Sigmoid colon (tissue), 7 donors: ENCODE measurements around the gene KATNBL1. TPM values are rescaled to one million over a fixed set of nuclear protein-coding genes. Genes with fewer than 3 reads are reported as not detected.
"Not testable (repeated sequence)": the region's sequence is repeated elsewhere in the genome, so short reads cannot be mapped to it uniquely, and the experiment has no call there.

Experiments
- DNase-seq: peaks from one replicate; pipeline ENCODE4 v3.0.0-alpha.2; 2019
- H3K27ac ChIP-seq, 4 donors: fragments of 200-600 bp; sonication (generic); one replicate each; pipeline ENCODE4 v1.5.1; 2016 to 2019; ENCODE audit warnings: mild to moderate bottlenecking in 1 of 4
- H3K27me3 ChIP-seq, 3 donors: fragments of 200-600 bp; sonication (generic); one replicate each; pipeline ENCODE4 v1.5.1; 2019; ENCODE audit warnings: mild to moderate bottlenecking in 1 of 3
- H3K36me3 ChIP-seq, 4 donors: fragments of 200-600 bp; sonication (generic); one replicate each; pipeline ENCODE4 v1.5.1; 2016 to 2019
- H3K4me1 ChIP-seq, 4 donors: fragments of 200-600 bp; sonication (generic); one replicate each; pipeline ENCODE4 v1.5.1; 2017 to 2019
- H3K4me3 ChIP-seq, 4 donors: fragments of 200-600 bp; sonication (generic); one replicate each; pipeline ENCODE4 v1.5.1; 2017 to 2019; ENCODE audit warnings: mild to moderate bottlenecking in 2 of 4, moderate library complexity in 1 of 4
- H3K9me3 ChIP-seq, 4 donors: fragments of 200-600 bp in 3 of 4; sonication (generic) in 3 of 4; one replicate each; pipeline versions ENCODE4 v1.5.1 to v1.6.1; 2013 to 2019
- EP300 ChIP-seq, 4 donors: sonication (generic); formaldehyde crosslinking; IDR thresholded peaks; one replicate each; pipeline ENCODE4 v1.6.1; 2017; ENCODE audit warnings: antibody characterized with exemption in 4 of 4
- POLR2A ChIP-seq, 2 donors: fragments of 450-650 bp; IDR thresholded peaks; one replicate each; pipeline ENCODE4 v1.6.1; 2016; ENCODE audit warnings: antibody characterized with exemption in 2 of 2, mild to moderate bottlenecking in 2 of 2, moderate library complexity in 2 of 2
- POLR2AphosphoS5 ChIP-seq, 4 donors: sonication (generic); formaldehyde crosslinking; IDR thresholded peaks; one replicate each; pipeline ENCODE4 v1.6.1; 2017; ENCODE audit warnings: antibody characterized with exemption in 4 of 4
- WGBS, 2 donors: extraction: QIAGEN DNeasy Blood & Tissue Kit; methylation state at CpG; one replicate each; pipeline ENCODE4 v1.1.7; 2013; 5-methylcytosine and 5-hydroxymethylcytosine counted together
- intact Hi-C: fragments of 100-400 bp; cut with DNase I; formaldehyde crosslinking; loops from one replicate; pipeline ENCODE4 v1.15.1; 2023
- polyA plus RNA-seq, 3 donors: library from polyadenylated mRNA; stranded (reverse); fragments of 200-250 nt; gene quantifications; one replicate each; pipeline ENCODE4 v1.2.3, GENCODE V29; 2013
- total RNA-seq, 4 donors: library from RNA; depleted of rRNA; stranded (reverse); fragments of >200 nt; gene quantifications; one replicate each; pipeline ENCODE4 v1.1.0, GENCODE V29; 2016
- TF ChIP-seq, protein P1 (sequence below), 4 experiments: fragments of 450-650 bp in 3 of 4; fragments of 200-600 bp in 1 of 4; IDR thresholded peaks; one replicate each; pipeline ENCODE4 v1.5.1; 2016 to 2019; ENCODE audit warnings: antibody characterized with exemption in 4 of 4, mild to moderate bottlenecking in 3 of 4, moderate library complexity in 2 of 4
- donor health status: healthy with polysubstance abuse.
- donor health status: Bipolar disorder and iron deficiency.
- donor health status: healthy.

Gene KATNBL1
- total and polyA plus RNA-seq, 7 donors = 15.7 to 88.9 (median 39.5) TPM

GRCh38 chr15:34213690-34214089 is 3.8 kb upstream of the KATNBL1 start:
- Histone ChIP-seq H3K9me3 (no peaks in the 10 kb centered on the region), H3K27ac (no peak overlapping the region), H3K36me3 (no peaks in the 10 kb centered on the region), H3K4me3 (no peak overlapping the region), H3K4me1 (peaks cover 0 to 8% (median 4%) of the 10 kb centered on the region in 4 donors), H3K27me3 (no peaks in the 10 kb centered on the region)
- no peak for DNase-seq
- 17 to 41% methylated on average over 4 of the region's 4 CpGs for WGBS, 2 donors
- no peak for TF ChIP-seq EP300 (IDR thresholded peaks at IDR 0.05)
- TF ChIP-seq POLR2A (IDR thresholded peaks at IDR 0.05) = no peak
- no peak for TF ChIP-seq POLR2AphosphoS5 (IDR thresholded peaks at IDR 0.05)
- TF ChIP-seq, protein P1, sequence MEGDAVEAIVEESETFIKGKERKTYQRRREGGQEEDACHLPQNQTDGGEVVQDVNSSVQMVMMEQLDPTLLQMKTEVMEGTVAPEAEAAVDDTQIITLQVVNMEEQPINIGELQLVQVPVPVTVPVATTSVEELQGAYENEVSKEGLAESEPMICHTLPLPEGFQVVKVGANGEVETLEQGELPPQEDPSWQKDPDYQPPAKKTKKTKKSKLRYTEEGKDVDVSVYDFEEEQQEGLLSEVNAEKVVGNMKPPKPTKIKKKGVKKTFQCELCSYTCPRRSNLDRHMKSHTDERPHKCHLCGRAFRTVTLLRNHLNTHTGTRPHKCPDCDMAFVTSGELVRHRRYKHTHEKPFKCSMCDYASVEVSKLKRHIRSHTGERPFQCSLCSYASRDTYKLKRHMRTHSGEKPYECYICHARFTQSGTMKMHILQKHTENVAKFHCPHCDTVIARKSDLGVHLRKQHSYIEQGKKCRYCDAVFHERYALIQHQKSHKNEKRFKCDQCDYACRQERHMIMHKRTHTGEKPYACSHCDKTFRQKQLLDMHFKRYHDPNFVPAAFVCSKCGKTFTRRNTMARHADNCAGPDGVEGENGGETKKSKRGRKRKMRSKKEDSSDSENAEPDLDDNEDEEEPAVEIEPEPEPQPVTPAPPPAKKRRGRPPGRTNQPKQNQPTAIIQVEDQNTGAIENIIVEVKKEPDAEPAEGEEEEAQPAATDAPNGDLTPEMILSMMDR (IDR thresholded peaks at IDR 0.05) = no peak
- intact Hi-C loops = no loop called here

- intact Hi-C loops = no loop called here
- Histone ChIP-seq H3K4me1 (peaks cover 0 to 14% (median 10%) of the 10 kb centered on the region in 4 donors), H3K36me3 (no peaks in the 10 kb centered on the region), H3K4me3 (no peak overlapping the region), H3K9me3 (no peaks in the 10 kb centered on the region), H3K27me3 (no peaks in the 10 kb centered on the region), H3K27ac (no peak overlapping the region)
- DNase-seq = no peak
- WGBS, 2 donors = 90 to 93% methylated on average over 4 of the region's 4 CpGs
- TF ChIP-seq EP300 (IDR thresholded peaks at IDR 0.05) (no peak), POLR2AphosphoS5 (IDR thresholded peaks at IDR 0.05) (no peak), POLR2A (IDR thresholded peaks at IDR 0.05) (no peak)
- TF ChIP-seq, protein P1 (IDR thresholded peaks at IDR 0.05) = no peak
Measured at GRCh38 chr15:34206011-34206410, 3.9 kb downstream of the KATNBL1 start.

- Histone ChIP-seq H3K4me3 (no peak overlapping the region), H3K36me3 (no peaks in the 10 kb centered on the region), H3K9me3 (no peaks in the 10 kb centered on the region), H3K27me3 (no peaks in the 10 kb centered on the region), H3K4me1 (peaks cover 0 to 12% (median 6%) of the 10 kb centered on the region in 4 donors), H3K27ac (no peak overlapping the region)
- DNase-seq = no peak
- WGBS, 2 donors = 90 to 100% methylated on average over 1 of the region's 1 CpG
- no peak for TF ChIP-seq POLR2A (IDR thresholded peaks at IDR 0.05)
- no peak for TF ChIP-seq POLR2AphosphoS5 (IDR thresholded peaks at IDR 0.05)
- TF ChIP-seq EP300 (IDR thresholded peaks at IDR 0.05) = no peak
- TF ChIP-seq, protein P1 (IDR thresholded peaks at IDR 0.05) = no peak
- intact Hi-C loops = no loop called here
Measured at GRCh38 chr15:34203936-34204335, 6.0 kb downstream of the KATNBL1 start.

- no peaks in the 10 kb centered on the region for H3K9me3 ChIP-seq
- DNase-seq = no peak
- H3K27ac ChIP-seq = no peak overlapping the region
- peaks cover 0 to 6% (median under 1%) of the 10 kb centered on the region in 4 donors for H3K4me1 ChIP-seq
- H3K27me3 ChIP-seq = no peaks in the 10 kb centered on the region
- intact Hi-C loops = no loop called here
- no peak overlapping the region for H3K4me3 ChIP-seq
- TF ChIP-seq POLR2AphosphoS5 (IDR thresholded peaks at IDR 0.05) (no peak), POLR2A (IDR thresholded peaks at IDR 0.05) (no peak), EP300 (IDR thresholded peaks at IDR 0.05) (no peak)
- TF ChIP-seq, protein P1 (IDR thresholded peaks at IDR 0.05) = no peak
- WGBS, 2 donors = 84 to 94% methylated on average over 1 of the region's 1 CpG
- no peaks in the 10 kb centered on the region for H3K36me3 ChIP-seq
Measured at GRCh38 chr15:34203305-34203704, 6.6 kb downstream of the KATNBL1 start.

GRCh38 chr15:34193272-34193671 is 16.6 kb downstream of the KATNBL1 start:
- DNase-seq, H3K4me3 ChIP-seq, H3K9me3 ChIP-seq, intact Hi-C loops, H3K27me3 ChIP-seq, H3K27ac ChIP-seq, H3K36me3 ChIP-seq: not testable (repeated sequence)
- 92 to 98% methylated on average over 7 of the region's 7 CpGs for WGBS, 2 donors
- peaks cover 0 to 11% (median 0%) of the 10 kb centered on the region in 4 donors for H3K4me1 ChIP-seq
